HG03103 (cell line): ENCODE results near the gene SIGLEC1.

Experiments
- ATAC-seq: cut with Tn5 transposase; IDR thresholded peaks from one replicate; pipeline ENCODE4 v1.9.1; 2021; ENCODE audit warnings: low read depth; ENCODE audit not compliant: unreplicated experiment

SIGLEC1 gene

DNA sequence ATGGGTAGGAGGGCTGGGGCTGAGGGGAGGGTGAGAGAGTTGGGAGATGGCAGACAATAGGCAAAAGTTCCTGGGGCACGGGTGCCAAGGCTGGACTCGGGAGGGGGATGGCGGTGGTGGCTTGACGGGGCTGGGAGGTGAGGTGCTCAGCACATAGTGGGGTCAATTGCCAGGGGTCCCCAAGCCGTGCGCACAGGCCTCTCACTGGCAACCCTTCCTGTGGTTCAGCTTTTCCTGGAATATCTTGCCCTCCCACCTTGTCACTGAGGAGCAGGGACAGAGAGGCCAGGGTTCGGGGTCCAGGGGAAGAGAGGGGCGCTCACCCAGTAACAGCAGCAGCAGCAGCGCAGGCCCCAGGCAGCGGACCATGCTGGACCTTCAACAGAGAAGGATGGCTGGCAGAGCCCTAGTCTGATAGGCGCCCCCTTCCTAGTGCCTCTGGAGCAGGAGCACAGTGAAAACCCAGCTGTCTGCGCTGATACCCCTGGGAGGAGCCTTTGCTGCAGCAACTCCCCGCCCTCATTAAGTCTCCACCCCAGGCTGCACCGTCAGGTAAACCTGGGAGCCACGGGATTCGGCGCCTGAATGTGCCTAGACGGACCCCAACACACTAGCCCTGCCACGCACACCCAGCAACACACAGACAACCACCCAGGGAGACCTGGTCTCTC lies 49.2 kb downstream of the SIGLEC1 start, which contains the start of gene GFRA4:
TSS of gene GFRA4 (minus strand) at position 369 of the 671 bp plus-strand sequence. CDS start at position 369, 0 bp downstream.
- no peak for ATAC-seq
